GM21515 (cell line): Measurements from ENCODE around the gene EBF4.
A peak's percentile ranks its signal among the peaks of the same experiment; 100 is the strongest.

Experiments used
- ATAC-seq: cut with Tn5 transposase; IDR thresholded peaks from one replicate; pipeline ENCODE4 v1.9.1; 2021; ENCODE audit not compliant: unreplicated experiment

EBF4 gene, protein sequence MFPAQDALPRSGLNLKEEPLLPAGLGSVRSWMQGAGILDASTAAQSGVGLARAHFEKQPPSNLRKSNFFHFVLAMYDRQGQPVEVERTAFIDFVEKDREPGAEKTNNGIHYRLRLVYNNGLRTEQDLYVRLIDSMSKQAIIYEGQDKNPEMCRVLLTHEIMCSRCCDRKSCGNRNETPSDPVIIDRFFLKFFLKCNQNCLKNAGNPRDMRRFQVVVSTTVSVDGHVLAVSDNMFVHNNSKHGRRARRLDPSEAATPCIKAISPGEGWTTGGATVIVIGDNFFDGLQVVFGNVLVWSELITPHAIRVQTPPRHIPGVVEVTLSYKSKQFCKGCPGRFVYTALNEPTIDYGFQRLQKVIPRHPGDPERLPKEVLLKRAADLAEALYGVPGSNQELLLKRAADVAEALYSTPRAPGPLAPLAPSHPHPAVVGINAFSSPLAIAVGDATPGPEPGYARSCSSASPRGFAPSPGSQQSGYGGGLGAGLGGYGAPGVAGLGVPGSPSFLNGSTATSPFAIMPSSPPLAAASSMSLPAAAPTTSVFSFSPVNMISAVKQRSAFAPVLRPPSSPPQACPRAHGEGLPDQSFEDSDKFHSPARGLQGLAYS

DNA sequence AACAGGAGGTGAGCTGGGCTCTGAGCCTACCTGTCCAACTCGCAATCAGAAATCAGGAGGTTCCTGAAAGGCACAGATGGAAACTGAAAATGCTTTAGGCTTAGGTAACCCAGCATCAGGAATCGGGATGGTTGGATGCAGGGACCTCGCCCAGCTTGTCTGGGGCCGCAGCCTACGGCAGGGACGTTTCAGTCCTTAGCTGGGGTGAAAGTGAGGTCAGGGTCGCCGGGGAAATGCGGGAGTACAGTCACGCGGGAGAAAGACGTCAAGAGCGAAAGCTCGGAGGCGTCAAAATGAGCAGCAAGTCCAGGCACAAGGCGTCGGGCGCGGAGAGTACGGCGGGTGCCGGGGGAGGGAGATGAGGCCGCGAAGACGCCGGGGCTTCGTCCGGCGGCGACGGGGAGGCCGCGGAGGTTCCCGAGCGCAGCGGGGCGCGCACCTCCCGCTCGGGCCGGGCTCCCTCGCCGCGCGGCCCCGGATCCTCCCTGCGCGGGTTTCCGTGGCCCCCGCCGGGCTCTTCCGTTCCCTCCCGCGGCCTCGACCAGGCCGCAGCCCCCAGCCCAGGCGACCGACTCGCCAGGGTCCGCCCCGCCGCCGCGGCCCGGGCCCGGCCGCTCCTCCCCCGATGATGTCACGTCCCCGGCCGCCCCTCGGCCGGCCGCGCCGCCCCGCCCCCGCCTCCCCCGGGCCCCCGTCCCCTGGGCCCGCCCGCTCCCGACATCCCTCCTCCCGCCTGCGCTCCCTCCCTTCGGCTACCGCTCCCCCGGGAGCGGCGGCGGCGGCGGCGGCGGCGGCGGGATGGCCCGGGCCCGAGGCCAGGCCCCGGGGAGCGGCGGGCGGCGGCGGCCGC is at the start of gene EBF4:
Gene EBF4, plus strand, starts transcription at position 745 of the 850 bp plus-strand sequence. CDS start 866 bp downstream, outside the sequence.
- ATAC-seq = no peak

- ATAC-seq = no peak
Measured at GRCh38 chr20:2643708-2644107, 48.9 kb upstream of the EBF4 start.

- ATAC-seq = peak; percentile 78
Measured at GRCh38 chr20:2651772-2652723, 40.5 kb upstream of the EBF4 start, which contains the start of gene NOP56. NOP56 (plus strand) TSS chr20:2652632; CDS start chr20:2652661, 29 bp downstream.

GRCh38 chr20:2652724-2653555 is 39.6 kb upstream of the EBF4 start:
- ATAC-seq = peak; percentile 34

GRCh38 chr20:2653556-2654383 is 38.8 kb upstream of the EBF4 start:
- no peak for ATAC-seq

GRCh38 chr20:2654384-2654822 is 38.2 kb upstream of the EBF4 start:
- ATAC-seq = no peak

GRCh38 chr20:2654831-2655230 is 37.7 kb upstream of the EBF4 start:
- no peak for ATAC-seq

DNA sequence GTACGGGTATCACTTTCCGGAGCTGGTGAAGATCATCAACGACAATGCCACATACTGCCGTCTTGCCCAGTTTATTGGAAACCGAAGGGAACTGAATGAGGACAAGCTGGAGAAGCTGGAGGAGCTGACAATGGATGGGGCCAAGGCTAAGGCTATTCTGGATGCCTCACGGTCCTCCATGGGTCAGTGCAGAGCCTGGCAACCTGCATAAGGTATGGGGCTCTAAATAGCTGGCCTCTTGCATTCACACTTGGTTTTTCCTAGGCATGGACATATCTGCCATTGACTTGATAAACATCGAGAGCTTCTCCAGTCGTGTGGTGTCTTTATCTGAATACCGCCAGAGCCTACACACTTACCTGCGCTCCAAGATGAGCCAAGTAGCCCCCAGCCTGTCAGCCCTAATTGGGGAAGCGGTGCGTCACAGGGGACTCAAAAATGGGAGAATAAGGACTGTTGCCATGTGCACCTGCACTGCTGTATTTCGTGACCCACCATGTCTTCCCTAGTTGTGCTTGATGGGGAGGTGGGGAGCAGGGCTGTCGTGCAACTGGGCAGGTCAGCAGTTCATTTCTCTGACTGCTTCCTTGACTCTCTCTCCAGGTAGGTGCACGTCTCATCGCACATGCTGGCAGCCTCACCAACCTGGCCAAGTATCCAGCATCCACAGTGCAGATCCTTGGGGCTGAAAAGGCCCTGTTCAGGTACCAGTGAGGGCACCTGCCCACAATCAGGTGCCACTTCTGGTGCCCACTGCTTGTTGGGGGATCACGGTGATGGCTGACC is 37.1 kb upstream of the EBF4 start:
- ATAC-seq = no peak

GRCh38 chr20:2656471-2657117 is 36.0 kb upstream of the EBF4 start:
- ATAC-seq = no peak

GRCh38 chr20:2657241-2657640 is 35.3 kb upstream of the EBF4 start:
- no peak for ATAC-seq

- ATAC-seq = no peak
Measured at GRCh38 chr20:2657674-2658073, 34.9 kb upstream of the EBF4 start.

- no peak for ATAC-seq
Measured at GRCh38 chr20:2658414-2659354, 33.9 kb upstream of the EBF4 start.

DNA sequence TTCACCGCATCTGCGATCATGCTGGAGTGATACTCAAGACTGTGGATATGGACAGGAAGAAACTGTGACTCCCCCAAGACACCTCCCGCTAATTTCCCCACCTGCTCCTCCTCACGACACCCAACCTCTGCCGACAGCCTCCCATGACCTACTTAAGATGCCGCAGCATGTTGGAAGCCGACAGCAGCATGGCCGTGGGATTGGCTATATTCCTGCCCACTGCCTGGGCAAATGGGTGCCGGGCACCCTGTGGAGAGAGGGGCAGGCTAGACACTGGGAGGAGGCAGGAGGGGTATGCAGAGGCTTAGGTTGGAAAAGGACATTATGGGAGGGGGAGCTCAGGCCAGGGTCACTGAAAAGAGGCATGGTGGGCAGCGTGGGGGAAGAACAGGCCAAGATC is 33.0 kb upstream of the EBF4 start:
- ATAC-seq = no peak

- ATAC-seq = peak; percentile 7
Measured at GRCh38 chr20:2663364-2663886, 29.2 kb upstream of the EBF4 start.

DNA sequence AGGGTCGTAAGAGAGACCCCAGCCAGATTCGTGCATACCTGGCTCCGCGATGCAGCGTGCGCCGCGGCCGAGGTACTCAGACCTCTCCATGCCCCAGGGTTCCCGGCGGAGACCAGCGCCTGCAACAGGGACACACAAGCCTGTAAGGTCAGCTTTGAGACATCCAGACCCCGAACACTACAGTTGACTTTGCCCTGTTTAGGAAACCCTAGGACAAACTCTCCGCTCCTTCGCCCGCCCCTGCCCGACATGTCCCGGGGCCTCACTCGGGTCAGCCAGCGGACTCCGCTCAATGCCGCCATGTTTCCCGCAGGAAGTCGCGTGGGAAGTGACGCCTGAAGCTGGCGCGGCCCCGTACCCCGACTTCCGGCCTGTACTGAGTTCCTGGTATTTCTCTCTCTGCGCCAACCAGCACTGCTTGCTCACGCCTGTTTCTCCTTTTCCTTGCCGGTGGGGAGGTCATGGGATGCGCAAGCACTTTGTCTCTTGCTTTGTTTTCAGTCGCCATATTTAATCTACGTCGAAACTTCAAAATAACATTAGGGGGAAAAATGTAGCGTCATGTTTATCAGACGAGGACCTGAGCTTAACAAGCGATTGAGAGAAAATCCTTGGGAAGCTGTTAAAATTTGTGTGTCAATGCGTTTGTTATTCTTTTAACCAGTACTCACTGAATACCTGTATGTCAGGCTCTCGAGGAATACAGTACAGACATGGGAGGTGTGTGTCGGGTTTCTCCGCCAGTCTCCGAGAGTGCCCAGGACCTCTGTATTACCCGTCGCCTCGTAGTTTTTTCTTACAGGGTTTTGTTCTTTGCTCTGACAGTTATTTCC is 28.5 kb upstream of the EBF4 start, which contains the start of gene IDH3B:
Gene IDH3B, minus strand, starts transcription at position 330 of the 833 bp plus-strand sequence. Its CDS starts 28 bp downstream, at position 302.
- peak; percentile 71 for ATAC-seq
